Thyroid gland (tissue), 4 donors: ENCODE data around the gene DCTN5. TPM values are rescaled to one million over a fixed set of nuclear protein-coding genes. Genes with fewer than 3 reads are reported as not detected.
"Not testable (repeated sequence)": the region's sequence is repeated elsewhere in the genome, so short reads cannot be mapped to it uniquely, and the experiment has no call there.

Experiments
- DNase-seq, 2 donors: peaks; one replicate each; pipeline ENCODE4 v3.0.0-alpha.2; 2019
- H3K27ac ChIP-seq, 3 donors: fragments of 200-600 bp; sonication (generic); 1 replicate in 2 of 3; 2 replicates in 1 of 3; pipeline ENCODE4 v1.5.1; 2016 to 2019; ENCODE audit warnings: mild to moderate bottlenecking in 1 of 3, moderate library complexity in 1 of 3
- H3K27me3 ChIP-seq: fragments of 200-600 bp; sonication (generic); one replicate; pipeline ENCODE4 v1.5.1; 2019
- H3K36me3 ChIP-seq, 2 donors: fragments of 200-600 bp; sonication (generic); one replicate each; pipeline ENCODE4 v1.5.1; 2016 to 2019
- H3K4me1 ChIP-seq, 2 donors: fragments of 200-600 bp; sonication (generic); one replicate each; pipeline ENCODE4 v1.5.1; 2017 to 2019
- H3K4me3 ChIP-seq, 3 donors: fragments of 200-600 bp; sonication (generic); replicated peaks in 1 of 3; 1 replicate in 2 of 3; 2 replicates in 1 of 3; pipeline ENCODE4 v1.5.1; 2016; ENCODE audit warnings: mild to moderate bottlenecking in 1 of 3
- H3K9me3 ChIP-seq: fragments of 200-600 bp; sonication (generic); one replicate; pipeline ENCODE4 v1.5.1; 2017
- CTCF ChIP-seq, 6 experiments: fragments of 200-600 bp in 3 of 6; fragments of 450-650 bp in 3 of 6; sonication (generic) in 3 of 6; IDR thresholded peaks; one replicate each; pipeline ENCODE4 v1.5.1; 2016 to 2019; ENCODE audit warnings: antibody characterized with exemption in 6 of 6, mild to moderate bottlenecking in 2 of 6, inconsistent platforms in 1 of 6, moderate library complexity in 1 of 6
- POLR2A ChIP-seq, 2 donors: fragments of 450-650 bp; IDR thresholded peaks; one replicate each; pipeline ENCODE4 v1.6.1; 2017; ENCODE audit warnings: antibody characterized with exemption in 2 of 2, mild to moderate bottlenecking in 2 of 2, moderate library complexity in 1 of 2
- WGBS, 2 donors: methylation state at CpG; one replicate each; pipeline ENCODE4 v1.1.5; 2017; 5-methylcytosine and 5-hydroxymethylcytosine counted together
- intact Hi-C: fragments of 100-400 bp; cut with DNase I; formaldehyde crosslinking; loops from one replicate; pipeline ENCODE4 v1.15.1; 2023
- total RNA-seq, 4 donors: library from RNA; depleted of rRNA; stranded (reverse); fragments of >200 nt; gene quantifications; one replicate each; pipeline ENCODE4 v1.2.3, GENCODE V29; 2016

DCTN5 gene
- total RNA-seq, 4 donors from 2014 or later, result 24.1 to 51.1 (median 47.6) TPM

- intact Hi-C loops, result no loop called here
These were observed 44.1 kb upstream of the DCTN5 start for GRCh38 chr16:23597003-23597756.

GRCh38 chr16:23607726-23608125 lies 33.5 kb upstream of the DCTN5 start:
- H3K4me3 ChIP-seq, result no peak overlapping the region
- no peaks in the 10 kb centered on the region for H3K27me3 ChIP-seq
- H3K4me1 ChIP-seq, result no peaks in the 10 kb centered on the region
- intact Hi-C loops, result no loop called here
- WGBS, 2 donors, result 79 to 90% methylated on average over 6 of the region's 6 CpGs
- H3K27ac ChIP-seq, result no peak overlapping the region
- H3K9me3 ChIP-seq, result no peaks in the 10 kb centered on the region
- no peak for TF ChIP-seq POLR2A (IDR thresholded peaks at IDR 0.05)
- TF ChIP-seq CTCF (IDR thresholded peaks at IDR 0.05), result no peak
- H3K36me3 ChIP-seq, result peaks cover 6 to 13% of the 10 kb centered on the region in 2 donors
- DNase-seq, result no peak

More at GRCh38 chr16:23597003-23597756, 44.1 kb upstream of the DCTN5 start:
- H3K27ac ChIP-seq, result no peak overlapping the region
- peaks cover 8 to 14% of the 10 kb centered on the region in 2 donors for H3K4me1 ChIP-seq
- H3K4me3 ChIP-seq, result no peak overlapping the region
- DNase-seq, result no peak
- 81 to 86% methylated on average over 11 of the region's 11 CpGs for WGBS, 2 donors
- TF ChIP-seq POLR2A (IDR thresholded peaks at IDR 0.05), result no peak
- no peak for TF ChIP-seq CTCF (IDR thresholded peaks at IDR 0.05)
- no peaks in the 10 kb centered on the region for H3K9me3 ChIP-seq
- peaks cover 0 to 2% of the 10 kb centered on the region in 2 donors for H3K36me3 ChIP-seq
- no peaks in the 10 kb centered on the region for H3K27me3 ChIP-seq

GRCh38 chr16:23608194-23608593 lies 33.1 kb upstream of the DCTN5 start:
- intact Hi-C loops, result no loop called here
- 69 to 72% methylated on average over 4 of the region's 4 CpGs for WGBS, 2 donors
- Histone ChIP-seq H3K27me3 (no peaks in the 10 kb centered on the region), H3K4me1 (no peaks in the 10 kb centered on the region), H3K4me3 (no peak overlapping the region), H3K9me3 (no peaks in the 10 kb centered on the region), H3K27ac (no peak overlapping the region), H3K36me3 (peaks cover 6 to 11% of the 10 kb centered on the region in 2 donors)
- no peak for DNase-seq
- TF ChIP-seq POLR2A (IDR thresholded peaks at IDR 0.05) (no peak), CTCF (IDR thresholded peaks at IDR 0.05) (no peak)

- peaks cover 6 to 11% of the 10 kb centered on the region in 2 donors for H3K36me3 ChIP-seq
- no peak for DNase-seq
- 97 to 98% methylated on average over 1 of the region's 1 CpG for WGBS, 2 donors
- no peaks in the 10 kb centered on the region for H3K9me3 ChIP-seq
- intact Hi-C loops, result no loop called here
- no peak overlapping the region for H3K4me3 ChIP-seq
- TF ChIP-seq POLR2A (IDR thresholded peaks at IDR 0.05) (no peak), CTCF (IDR thresholded peaks at IDR 0.05) (no peak)
- H3K4me1 ChIP-seq, result no peaks in the 10 kb centered on the region
- H3K27me3 ChIP-seq, result no peaks in the 10 kb centered on the region
- no peak overlapping the region for H3K27ac ChIP-seq
These were observed 31.3 kb upstream of the DCTN5 start for GRCh38 chr16:23609929-23610328.

- H3K27ac ChIP-seq, H3K27me3 ChIP-seq, H3K4me3 ChIP-seq, H3K9me3 ChIP-seq, H3K36me3 ChIP-seq, intact Hi-C loops, H3K4me1 ChIP-seq, DNase-seq: not testable (repeated sequence)
- 97% methylated on average over 6 of the region's 6 CpGs for WGBS, 2 donors
These were observed 30.4 kb upstream of the DCTN5 start for GRCh38 chr16:23610905-23611304.
